RKO (cell line): ENCODE measurements around the gene SMIM22.

Experiments
- DNase-seq: peaks from one replicate; pipeline ENCODE4 v3.0.0-alpha.2; 2016; ENCODE audit warnings: low spot score

SMIM22 gene

DNA sequence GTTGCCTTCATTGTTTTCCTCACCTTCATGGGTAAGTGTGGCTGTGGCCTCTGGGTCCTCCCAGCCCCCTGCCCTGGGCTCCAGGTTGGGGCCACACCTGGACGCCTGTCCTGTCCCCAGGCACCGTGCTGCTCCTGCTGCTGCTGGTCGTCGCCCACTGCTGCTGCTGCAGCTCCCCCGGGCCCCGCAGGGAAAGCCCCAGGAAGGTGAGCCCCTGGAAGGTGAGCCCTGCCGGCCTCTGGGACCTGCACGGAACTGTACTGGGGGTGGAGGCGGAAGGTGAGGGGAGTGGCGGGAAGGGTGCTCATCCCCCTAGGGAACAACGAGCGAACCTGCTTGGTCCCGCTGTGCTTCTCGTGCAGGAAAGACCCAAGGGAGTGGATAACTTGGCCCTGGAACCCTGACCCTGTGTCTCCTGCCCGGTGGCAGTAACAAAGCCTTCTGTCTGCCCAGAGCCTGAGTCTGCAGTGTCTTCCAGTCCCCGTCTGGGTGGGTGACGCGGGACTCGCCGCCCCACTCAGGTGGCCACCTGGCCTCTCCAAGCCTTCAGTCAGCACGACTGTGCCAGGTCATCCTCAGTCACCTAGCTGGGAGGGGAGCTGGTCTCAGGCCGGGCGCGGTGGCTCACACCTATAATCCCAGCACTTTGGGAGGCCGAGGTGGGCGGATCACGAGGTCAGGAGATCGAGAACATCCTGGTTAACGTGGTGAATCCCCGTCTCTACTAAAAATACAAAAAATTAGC is 831 bp downstream of the SMIM22 start:
- no peak for DNase-seq

DNA sequence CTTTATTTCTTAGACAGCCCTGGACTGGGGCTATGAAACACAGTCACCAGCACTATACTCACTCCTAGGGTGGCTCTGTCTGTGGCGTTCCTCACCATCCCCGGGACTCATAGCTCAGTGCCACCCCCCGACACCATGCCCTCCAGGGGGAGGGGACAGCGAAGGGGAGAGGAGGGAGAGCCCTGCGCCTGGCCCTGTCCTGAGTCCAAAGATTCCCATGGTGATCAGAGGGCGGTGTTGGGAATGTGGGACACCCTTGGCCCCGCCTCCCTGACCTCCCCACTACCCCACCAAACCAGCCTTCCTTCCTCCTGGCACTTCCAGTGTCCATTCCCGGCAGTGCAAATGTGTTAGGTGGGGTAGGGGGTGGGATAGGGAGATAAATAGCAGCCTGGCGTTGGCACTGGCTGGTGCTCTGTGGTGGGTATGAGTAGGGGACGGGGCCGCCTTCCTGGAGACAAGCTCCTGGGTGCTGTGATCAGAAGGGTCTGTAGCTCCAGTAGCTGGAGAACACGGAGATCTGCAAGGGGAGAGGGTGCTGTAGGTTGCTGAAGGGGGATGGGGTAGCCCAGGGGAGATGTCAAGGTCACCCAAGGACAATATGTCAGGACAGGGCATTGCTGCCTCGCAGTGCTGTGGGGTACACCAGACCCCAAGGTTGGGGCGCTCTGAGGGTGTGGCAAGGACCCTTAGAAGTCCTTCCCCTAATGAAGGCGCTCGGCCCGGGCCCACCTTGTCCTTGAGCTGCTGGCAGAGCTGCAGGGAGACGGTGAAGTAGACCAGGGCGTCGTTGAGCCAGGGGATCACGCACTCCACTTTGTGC is 2.0 kb downstream of the SMIM22 start:
- no peak for DNase-seq

DNA sequence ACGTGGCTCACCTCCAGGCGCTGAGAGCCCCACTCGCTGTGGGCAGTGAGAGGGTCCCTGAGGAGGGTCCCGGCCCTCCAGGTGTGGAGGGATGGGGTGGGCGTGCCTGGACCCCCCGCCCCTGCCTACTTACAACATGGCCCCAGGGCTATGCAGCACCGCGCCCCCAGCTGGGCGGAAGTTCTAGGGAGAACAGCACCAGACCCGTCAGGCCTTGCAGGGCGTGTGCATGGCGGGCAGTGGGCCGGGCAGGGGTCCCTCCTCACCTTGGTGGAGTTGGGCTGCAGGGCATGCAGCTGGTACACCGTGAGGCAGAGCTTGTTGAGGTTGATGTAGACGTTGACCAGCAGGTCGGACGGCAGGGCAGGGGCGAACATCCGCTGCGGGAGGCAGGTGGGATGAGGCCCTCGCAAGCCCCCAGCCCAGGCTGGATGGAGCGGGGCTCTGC is 2.7 kb downstream of the SMIM22 start:
- DNase-seq, result no peak

DNA sequence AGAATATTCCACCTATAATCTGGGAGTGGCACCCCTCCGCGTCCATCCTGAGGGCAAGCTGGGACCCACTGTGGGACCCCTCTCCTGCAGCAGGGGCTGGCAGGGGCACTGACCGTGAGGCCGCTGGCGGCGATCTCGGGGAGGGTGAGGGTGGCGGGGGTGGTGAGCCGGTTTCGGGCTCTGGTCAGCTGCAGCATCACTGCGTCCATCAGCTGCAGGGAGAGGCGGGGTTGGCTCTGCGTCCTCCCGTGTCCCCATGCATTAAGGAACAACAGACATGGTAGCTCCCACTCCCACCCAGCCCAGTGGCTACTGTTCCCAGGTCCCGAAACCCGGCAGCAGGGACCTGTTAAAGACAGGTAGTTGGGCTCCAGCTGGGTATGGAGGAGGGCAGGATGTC is 3.3 kb downstream of the SMIM22 start:
- DNase-seq, result no peak

DNA sequence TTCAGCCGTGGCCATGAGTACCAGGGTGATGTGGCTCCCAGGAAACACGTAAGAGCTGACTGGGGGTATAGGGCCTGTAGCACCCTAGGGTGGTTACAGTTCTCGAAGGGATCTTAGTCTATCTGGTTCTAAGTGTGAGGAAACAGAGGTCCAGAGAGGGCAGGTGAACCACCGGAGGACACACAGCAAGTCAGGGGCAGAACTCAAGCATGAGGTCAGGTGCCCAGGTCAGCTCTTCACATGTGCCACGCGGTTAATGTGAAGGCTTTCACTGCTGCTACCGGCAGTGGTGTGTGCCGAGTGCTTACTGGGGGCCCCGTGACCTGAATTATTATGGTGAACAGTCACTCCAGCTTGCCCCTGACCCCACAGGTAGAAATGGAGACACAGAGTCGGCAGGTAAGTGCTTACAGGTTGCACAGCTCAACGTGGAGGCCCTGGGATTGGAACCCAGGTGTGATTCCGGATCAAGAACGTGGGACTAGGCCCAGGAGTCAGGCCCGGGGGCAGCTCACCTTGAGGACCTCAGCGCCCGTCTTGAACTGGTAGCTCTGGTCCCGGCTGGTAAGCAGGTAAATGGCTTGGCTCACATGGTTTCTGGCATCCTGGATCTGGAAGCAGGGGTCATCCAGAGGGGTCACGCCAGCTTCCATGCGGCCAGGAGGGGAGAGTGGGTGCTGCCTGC is 4.1 kb downstream of the SMIM22 start:
- DNase-seq, result no peak

DNA sequence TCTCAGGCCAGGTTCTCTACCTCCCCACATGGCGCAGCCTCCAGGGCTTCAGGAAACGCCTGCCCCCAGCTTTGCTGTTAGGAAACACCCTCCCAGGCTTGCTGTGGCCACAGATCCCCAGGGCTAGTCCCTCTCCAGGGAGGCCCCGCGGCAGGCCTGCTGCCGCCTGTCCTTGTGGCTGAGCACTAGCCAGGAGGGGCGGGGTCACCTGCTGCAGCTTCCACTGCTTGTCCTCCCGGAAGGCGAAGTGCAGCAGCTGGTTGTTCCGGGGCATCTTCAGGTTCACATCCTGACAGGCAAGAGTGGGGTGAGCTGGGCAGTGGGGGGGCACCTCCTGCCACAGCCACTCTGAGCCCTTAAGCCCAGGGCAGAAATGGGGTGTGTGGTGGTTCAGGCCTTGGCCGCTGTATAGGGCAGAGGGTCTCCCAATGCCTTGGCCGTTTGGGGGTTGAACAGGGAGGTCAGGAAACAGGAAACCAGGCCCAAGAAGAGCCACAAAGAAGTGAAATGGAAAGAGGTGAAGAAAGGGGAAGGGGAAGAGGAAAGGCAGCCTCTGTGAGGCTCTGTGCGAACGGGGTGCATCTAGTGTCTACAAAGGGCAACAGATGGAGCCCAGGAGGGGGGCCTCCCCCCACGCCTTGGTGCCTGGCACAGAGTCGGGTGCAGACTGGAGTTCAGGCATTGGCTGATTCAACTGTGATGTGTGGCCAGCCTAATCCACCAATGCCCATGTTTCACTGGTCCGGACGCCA is 5.3 kb downstream of the SMIM22 start:
- no peak for DNase-seq

DNA sequence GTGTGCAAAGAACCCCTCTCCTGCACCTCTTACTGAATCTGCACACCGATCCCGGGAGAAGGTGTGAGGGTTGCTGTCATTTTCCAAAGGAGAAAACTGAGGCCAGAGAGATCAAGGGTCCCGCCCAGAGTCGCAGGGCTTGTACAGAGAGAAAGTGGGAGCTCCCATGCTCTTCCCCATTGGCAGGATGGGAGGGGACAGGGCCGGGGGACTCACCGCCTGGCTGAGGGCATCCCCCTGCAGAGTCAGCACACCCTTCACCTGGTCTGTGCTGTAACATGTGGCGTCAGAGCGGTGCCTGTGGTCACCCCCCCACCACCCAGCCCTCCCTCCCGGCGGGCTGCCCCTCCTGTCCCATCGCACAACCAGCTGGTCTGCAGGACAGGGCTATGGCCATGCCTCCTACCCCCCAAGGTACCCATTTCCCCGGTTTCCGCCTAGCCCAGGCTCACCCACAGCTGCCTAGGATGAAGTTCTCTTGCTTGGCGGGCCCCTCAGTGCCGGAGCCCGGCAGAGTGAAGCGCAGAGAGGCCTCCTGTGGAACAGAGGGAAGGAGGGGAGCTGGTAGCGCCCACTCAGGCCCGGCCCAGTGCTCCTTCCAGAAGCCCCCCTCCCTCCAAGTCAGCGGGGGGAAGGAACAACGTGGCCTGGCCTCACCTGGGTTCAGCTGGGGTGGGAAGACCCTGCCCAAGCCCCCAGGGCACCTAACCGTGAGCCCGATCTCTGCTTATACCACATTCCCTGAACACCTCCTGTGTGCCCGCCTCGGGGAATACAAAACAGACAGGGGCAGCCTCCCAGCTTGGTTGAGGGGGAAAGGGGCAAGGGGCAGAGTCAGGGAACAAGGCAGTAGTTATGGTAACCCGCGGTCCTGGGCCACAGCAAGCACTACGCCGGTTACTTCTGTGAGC is 6.1 kb downstream of the SMIM22 start:
- no peak for DNase-seq

DNA sequence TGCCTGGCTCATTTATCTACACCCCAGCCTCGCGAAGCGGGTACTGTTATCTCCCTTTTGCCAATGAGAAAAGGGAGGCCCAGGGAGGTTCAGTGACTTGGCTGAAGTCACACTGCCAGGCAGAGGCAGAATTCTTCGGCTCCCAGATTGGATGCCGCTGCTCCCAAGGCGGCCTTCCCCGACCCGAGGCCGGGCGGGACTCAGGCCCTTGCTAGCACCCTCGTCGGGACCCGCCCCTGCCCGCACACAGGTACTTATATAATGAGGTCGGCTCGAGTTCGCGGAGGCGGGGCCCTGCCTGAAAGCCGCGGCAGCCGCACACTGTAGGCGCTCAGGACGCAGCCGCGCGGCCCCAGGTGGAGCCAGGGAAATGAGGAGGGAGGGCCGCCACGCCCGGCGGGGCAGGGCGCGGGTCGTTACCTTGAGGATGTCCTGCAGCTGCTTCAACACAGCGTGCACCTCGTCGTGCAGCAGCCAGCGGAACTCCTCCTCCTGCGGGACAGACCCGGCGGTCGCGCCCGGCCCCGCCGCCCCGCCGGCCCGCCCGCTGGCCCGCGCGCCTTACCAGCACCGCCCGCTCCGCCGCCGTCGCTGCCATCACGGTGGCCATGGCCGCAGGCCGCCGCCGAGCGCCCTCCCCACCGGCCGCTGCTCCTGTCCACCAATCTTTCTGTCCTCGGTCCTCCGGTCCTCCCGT is 6.9 kb downstream of the SMIM22 start, which contains the start of gene ROGDI:
ROGDI (minus strand) TSS at position 672 of the 697 bp plus-strand sequence; CDS start at position 610, 62 bp downstream.
- DNase-seq, result peak; percentile 62

DNA sequence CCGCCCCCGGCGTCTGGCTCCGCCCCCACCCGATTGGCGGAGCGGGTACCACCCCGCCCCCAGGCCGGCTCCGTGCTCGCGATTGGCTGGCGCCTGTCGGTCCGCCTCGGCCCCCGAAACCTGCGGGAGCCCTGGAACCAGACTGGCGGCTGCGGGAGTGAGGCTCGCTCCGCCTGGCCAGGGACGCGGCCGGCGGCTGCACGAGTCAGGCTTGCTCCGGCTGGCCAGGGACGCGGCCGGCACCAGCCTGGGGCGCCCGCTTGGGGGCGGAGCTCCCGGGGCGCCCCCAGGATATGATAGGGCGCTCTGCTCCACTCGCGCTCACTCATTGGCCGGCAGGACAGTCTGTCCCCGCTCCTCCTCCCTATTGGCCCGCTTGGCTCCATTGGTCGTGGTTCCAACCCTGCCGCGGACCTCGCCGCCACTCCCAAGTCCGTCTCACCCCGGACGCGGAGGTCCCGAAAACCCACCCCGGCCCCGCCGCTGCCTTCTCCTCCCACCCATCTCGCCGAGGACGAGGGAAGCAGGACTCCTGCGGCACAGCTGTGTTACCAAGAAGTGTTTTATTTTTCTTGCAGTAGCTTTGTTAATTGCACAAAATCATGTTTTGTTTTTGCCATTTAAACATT is 7.6 kb downstream of the SMIM22 start:
- peak; percentile 93 for DNase-seq

DNA sequence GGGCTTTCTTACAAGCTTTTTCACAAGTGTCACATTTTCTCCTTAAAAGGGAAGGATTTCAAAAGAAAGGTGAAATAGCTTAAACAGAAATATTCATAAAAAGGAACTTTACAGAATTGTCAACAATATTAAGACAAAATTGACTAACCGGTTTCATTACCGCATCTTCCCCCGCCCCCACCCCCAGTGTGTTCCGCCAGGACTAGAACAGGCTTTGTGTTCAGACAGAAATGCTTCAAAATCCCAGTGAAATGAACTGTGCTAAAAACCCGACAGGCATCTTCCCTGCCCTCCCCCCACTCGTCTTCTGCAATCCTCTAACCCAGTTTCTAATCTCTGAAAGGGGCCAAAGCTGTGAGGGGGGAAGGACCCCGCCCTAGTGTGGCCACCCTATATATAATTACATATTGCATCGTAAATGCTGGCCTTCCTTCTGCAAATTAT is 8.3 kb downstream of the SMIM22 start:
- no peak for DNase-seq

DNA sequence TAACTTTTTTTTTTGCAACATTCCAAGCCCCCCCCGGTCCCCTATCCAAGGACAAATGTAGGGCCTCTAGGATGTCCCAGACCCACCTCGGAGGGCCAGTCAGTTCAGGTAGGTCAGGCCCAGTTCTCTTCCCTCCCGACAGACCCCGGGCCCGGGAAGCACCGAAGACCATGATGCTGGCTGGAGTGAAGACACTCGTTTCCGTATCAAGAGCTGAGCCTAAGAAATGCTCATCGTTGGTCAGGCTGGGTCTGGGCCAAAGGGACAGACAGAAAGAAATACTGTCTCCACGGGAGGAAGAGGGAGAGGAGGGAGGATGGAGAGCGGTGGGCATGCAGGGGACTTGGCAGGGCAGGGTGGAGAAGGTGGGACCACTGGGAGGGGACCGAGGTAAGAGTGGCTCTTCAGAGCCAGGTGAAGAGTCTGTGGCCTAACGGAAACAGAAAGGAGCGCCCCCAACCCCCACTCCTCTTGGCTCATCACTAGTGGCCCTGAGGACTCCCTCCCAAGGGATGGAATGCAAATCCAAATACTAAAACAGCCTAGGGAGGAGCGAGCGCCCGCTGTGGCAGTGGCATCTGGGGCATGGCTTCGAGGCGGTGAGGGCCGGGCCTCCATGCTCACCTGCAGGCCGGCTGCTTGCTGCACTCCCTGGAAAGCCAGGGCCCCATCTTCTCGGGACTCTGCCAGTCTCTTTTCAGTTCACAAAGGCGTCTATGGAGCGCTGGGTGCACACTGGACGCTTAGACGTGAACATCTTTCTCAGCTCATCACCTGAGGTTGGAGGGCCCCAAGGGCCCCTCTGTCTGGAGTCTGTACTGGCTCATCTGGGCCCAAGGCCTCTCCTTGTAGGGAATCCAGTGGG is 9.0 kb downstream of the SMIM22 start:
- no peak for DNase-seq

DNA sequence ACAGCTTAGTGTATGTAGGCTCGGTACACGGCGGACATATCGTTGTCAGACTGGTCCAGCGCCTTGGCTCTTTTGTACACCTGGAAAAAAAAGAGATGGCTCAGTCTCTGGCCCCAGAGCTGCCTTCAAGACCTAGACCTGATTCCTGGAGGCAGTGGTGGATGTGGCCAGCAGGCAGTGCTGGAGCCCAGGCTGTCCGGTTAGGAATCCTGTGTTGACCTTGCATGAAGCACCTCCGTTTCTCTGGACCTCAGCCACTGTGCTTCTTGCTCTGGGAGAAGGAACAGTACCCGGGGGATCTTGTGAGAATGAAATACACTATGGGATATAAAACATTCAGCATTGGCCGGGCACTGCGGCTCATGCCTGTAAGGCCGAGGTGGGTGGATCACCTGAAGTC is 10.1 kb downstream of the SMIM22 start:
- DNase-seq, result no peak

DNA sequence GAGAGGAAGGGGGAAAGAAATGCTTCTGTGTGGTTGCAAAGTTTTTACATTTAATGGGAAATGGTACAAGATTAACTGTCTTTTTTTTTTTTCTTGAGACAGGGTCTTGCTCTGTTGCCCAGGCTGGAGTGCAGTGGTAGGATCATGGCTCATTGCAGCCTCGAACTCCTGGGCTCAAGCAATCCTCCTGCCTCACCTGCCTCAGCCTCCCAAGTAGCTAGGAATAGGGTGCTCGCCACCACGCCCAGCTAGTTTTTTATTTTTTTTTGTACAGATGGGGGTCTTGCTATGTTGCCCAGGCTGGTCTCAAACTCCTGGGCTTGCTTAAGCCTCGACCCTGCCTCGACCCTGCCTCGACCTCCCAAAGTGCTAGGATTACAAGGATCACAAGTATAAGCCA is 11.1 kb downstream of the SMIM22 start:
- no peak for DNase-seq

DNA sequence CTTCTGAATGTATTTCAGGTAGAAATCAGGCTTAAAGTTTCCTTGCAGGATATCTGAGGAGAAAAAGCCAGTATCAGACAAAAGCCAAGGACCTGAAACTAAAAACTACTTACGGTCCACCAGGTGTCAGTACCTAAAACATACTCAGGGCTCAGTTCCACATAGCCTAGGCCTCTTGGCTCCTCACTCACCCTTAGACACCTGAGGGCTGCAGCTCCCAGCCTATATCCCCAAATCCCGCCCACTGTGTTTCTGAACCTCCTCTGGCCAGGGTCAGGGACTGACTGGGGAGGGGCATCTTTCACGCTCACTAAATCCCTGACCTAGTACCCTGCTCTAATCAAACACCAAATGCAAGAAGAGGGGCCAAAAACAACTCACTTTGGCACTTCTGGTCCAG is 16.1 kb downstream of the SMIM22 start:
- no peak for DNase-seq

DNA sequence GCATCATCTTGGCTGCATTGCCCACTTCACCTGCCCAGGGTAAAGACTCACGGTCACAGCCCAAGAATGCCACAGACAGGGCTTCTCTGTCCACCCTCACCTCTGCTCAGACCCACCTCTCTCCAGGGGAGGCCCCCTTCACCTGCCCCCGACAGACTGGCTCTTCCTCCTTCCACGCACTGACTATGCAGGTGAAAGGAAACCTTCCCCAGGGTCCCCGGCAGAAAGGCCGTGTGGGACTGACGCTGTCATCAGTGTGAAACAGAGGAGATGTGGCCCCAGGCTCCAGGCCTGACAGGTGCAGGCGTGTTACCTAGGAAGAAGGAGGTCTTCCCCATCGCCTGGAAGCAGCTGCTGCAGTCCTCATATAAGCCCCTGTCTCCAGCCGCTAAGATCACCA is 16.6 kb downstream of the SMIM22 start:
- no peak for DNase-seq

DNA sequence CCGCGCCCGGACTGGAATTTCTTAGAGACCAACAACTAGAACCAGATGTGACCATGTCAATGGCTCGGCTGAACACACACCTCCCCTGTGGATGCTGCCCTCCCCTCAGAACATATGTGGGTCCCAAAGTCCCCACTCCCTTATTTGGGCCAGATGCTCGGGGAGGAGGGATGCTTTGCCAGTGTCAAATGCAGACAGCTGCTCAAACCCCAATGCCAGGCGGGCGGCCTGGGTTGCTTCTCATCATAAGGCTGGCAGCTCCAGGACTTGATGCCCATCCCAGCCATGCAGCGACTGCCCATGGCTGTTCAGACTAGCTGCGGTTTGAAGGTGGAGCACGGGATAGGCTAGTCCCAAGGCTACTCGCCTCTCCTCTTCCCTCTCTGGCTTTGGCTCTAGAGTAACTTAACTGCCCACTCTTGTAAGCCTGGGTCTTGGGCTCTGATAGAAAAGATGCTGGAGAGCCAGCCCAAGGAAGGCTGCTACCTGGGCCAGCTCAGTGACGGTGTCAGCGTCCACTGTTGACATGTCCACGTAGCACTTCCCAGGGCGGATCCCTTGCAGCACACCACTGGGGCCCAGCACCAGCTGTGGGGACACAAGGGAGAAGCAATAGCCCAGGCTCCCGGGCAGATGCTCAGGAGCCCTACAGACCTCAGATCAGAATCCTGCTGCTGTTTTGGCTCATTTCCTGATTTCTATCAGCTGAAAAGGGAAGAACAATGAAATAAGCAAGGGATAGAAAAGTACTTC is 18.3 kb downstream of the SMIM22 start:
- no peak for DNase-seq

DNA sequence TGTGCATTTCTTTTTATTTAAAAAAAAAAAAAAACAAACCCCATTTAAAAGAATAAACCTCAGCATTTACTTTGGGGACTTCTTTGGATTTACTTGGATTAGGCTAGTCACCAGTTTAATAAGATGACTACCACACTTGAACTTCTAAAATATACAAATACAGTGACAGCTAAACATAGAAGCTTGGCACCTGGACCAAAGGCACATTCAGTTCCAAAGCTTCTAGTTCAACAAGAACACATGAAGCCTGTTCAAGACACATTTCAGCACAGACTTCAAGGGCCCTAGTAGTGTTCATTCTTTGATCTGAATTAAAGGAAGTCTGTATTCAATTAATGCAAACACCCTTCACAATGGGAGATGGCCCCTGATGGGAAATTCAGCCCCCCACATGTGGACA is 18.9 kb downstream of the SMIM22 start:
- DNase-seq, result no peak
